HG02798 (cell line): Measurements from ENCODE around the gene RPS14.
"Not testable (repeated sequence)": the region's sequence is repeated elsewhere in the genome, so short reads cannot be mapped to it uniquely, and the experiment has no call there.

Source experiments
- ATAC-seq: cut with Tn5 transposase; IDR thresholded peaks from one replicate; pipeline ENCODE4 v1.9.1; 2021; ENCODE audit warnings: mild to moderate bottlenecking; ENCODE audit not compliant: unreplicated experiment, poor library complexity

Gene RPS14

GRCh38 chr5:150419630-150420270 is 29.8 kb downstream of the RPS14 start:
- ATAC-seq, result no peak

GRCh38 chr5:150413902-150414790 is 35.4 kb downstream of the RPS14 start:
- not testable (repeated sequence) for ATAC-seq

- no peak for ATAC-seq
Measured at GRCh38 chr5:150413176-150413901, 36.2 kb downstream of the RPS14 start.

- peak; percentile 80 for ATAC-seq
Measured at GRCh38 chr5:150412319-150413175, 37.0 kb downstream of the RPS14 start, which contains the start of gene CD74. Gene CD74, minus strand, starts transcription at chr5:150412910. Its CDS starts 161 bp downstream, at chr5:150412749.

GRCh38 chr5:150411245-150411979 is 38.1 kb downstream of the RPS14 start:
- ATAC-seq, result peak; percentile 11

- ATAC-seq, result no peak
Measured at GRCh38 chr5:150410524-150411244, 38.9 kb downstream of the RPS14 start.

GRCh38 chr5:150409638-150410523 is 39.7 kb downstream of the RPS14 start:
- ATAC-seq, result peak; percentile 30

- no peak for ATAC-seq
Measured at GRCh38 chr5:150408231-150408943, 41.2 kb downstream of the RPS14 start.

- ATAC-seq, result no peak
Measured at GRCh38 chr5:150407096-150407720, 42.3 kb downstream of the RPS14 start.

GRCh38 chr5:150406723-150407095 is 42.8 kb downstream of the RPS14 start:
- ATAC-seq, result no peak

GRCh38 chr5:150406103-150406722 is 43.3 kb downstream of the RPS14 start:
- ATAC-seq, result no peak

- no peak for ATAC-seq
Measured at GRCh38 chr5:150404941-150405816, 44.4 kb downstream of the RPS14 start.

GRCh38 chr5:150404535-150404934 is 45.0 kb downstream of the RPS14 start:
- no peak for ATAC-seq

- no peak for ATAC-seq
Measured at GRCh38 chr5:150404121-150404520, 45.4 kb downstream of the RPS14 start.

- no peak for ATAC-seq
Measured at GRCh38 chr5:150402901-150403342, 46.6 kb downstream of the RPS14 start.
